ENCODE data around the gene SGF29.
A peak's percentile ranks its signal among the peaks of the same experiment; 100 is the strongest.
"Not testable (repeated sequence)": the region's sequence is repeated elsewhere in the genome, so short reads cannot be mapped to it uniquely, and the experiment has no call there.

The SGF29 gene

DNA sequence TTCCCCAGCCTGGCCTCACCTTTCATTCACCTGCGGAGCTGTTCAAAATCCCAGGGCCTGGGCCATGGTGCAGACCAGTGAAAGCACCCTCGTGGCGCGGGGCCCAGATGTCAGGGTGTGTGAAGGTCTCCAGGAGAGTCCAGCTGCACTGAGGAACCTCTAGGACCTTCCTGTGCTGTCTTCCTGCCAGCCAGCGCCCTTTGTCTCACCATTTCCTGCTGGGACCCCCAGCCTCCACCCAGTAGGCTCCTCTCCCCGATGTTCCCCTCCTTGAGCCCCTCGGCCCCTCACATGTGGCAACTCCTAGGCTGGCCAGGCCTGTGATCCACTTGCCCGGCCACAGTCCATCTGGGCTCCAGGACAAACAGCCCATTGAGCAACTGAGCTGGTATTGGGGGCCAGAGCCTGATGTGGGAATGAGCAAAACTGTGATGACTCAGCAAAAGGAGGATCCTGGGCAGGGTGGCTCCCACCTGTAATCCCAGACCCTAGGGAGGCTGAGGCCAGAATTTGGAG, 42.5 kb downstream of the SGF29 start:
- no peak for TF ChIP-seq Cebpa-rat (IDR thresholded peaks at IDR 0.05)
- Histone ChIP-seq H3K27me3 (no peaks in the 10 kb centered on the region), H3K36me3 (peaks cover 23% of the 10 kb centered on the region), H3K4me1 (peaks cover 19% of the 10 kb centered on the region), H4K20me1 (no peaks in the 10 kb centered on the region), H3K4me2 (peak overlapping the region; percentile 80; the same call in 1 of the 2 replicates), H3K27ac (no peak overlapping the region), H3K9ac (no peak overlapping the region), H3K9me3 (no peaks in the 10 kb centered on the region), H3K4me3 (no peak overlapping the region)

DNA sequence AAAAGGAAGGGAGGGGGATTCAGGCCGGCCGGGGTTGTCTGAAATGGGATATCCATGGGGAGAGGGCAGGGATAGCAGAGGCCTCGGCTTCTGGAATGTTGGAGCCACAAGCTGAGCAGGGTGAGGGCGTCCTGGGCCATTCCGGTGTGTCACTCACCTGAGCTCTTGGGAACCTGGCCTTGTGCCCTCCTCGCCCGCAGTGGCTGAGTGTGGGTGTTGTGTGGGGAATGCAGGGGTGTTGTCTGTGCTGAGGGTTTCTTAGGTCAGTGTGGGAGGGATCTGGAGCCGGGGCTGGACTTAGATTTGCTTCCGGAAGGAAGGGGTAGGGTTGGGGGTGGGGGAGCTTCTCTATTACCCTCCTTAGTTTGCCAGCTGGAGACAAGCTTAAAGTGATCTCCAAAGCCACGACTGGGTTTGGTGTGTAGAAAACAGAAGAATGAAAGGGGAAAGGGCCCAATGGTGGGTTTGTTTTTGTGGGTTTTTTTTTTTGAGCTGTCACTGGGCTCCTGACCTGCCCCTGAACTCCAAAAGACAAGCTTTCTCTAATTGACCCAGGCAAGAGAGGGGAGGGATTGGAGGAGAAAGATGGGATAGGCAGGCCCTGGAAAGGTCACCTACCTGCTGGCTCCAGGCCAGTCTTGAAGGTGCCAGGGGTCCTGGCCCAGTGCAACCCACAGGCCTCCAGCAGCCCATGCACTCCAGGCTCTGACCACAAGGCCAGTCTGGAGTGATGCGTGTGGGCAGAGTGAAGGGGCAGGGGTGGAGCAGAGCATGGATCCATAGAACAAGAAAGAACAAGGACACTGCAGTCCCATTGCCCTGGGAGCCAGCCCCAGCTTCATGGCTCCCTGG, 43.3 kb downstream of the SGF29 start, which contains the start of gene SULT1A2:
SULT1A2 (minus strand) TSS at position 211 of the 852 bp plus-strand sequence. CDS start 1,120 bp downstream, outside the sequence.
- peak within 1 kb of the TSS; percentile 52; the same call in 1 of the 2 replicates for H3K27ac ChIP-seq
- H3K4me3 ChIP-seq, result no peak within 1 kb of the TSS
- TF ChIP-seq Cebpa-rat (IDR thresholded peaks at IDR 0.05), result no peak
- peaks cover 14% of the 10 kb centered on the region for H3K36me3 ChIP-seq
- no peaks in the 10 kb centered on the region for H3K9me3 ChIP-seq
- no peaks in the 10 kb centered on the region for H3K27me3 ChIP-seq
- peaks cover 19% of the 10 kb centered on the region for H3K4me1 ChIP-seq
- peak within 1 kb of the TSS; percentile 80 for H3K4me2 ChIP-seq
- H4K20me1 ChIP-seq, result no peaks in the 10 kb centered on the region
- H3K9ac ChIP-seq, result no peak within 1 kb of the TSS

DNA sequence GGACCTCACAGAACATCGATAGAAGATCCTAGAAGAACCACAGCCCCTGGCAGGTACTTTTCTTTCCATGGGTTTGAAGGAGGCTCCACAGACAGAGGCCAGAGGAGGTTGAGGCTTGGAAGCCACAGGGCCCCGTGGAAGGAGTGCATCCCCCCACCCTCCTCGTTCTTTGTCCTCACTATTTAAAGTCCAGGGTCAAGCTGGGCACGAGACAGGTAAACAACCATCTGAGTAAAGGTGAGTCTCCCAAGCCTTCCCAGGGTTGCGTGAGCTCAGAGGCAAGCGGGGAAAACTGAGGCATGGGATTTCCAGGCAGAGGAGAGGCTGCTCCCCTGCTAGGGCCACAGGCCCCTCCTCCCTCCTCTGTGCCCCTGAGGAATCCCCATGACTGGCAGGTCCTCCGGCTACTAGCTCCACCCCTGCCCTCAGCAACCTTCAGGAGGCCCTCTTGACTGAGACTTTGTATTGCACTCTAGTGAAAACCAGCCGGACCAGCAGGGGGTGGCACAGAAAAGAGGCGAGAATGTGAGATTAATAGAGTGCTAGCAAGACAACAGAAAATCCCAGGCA, 44.1 kb downstream of the SGF29 start:
- Histone ChIP-seq H3K9ac (no peak overlapping the region), H3K4me1 (peaks cover 23% of the 10 kb centered on the region), H3K27ac (peak overlapping the region; percentile 52; the same call in 1 of the 2 replicates)

DNA sequence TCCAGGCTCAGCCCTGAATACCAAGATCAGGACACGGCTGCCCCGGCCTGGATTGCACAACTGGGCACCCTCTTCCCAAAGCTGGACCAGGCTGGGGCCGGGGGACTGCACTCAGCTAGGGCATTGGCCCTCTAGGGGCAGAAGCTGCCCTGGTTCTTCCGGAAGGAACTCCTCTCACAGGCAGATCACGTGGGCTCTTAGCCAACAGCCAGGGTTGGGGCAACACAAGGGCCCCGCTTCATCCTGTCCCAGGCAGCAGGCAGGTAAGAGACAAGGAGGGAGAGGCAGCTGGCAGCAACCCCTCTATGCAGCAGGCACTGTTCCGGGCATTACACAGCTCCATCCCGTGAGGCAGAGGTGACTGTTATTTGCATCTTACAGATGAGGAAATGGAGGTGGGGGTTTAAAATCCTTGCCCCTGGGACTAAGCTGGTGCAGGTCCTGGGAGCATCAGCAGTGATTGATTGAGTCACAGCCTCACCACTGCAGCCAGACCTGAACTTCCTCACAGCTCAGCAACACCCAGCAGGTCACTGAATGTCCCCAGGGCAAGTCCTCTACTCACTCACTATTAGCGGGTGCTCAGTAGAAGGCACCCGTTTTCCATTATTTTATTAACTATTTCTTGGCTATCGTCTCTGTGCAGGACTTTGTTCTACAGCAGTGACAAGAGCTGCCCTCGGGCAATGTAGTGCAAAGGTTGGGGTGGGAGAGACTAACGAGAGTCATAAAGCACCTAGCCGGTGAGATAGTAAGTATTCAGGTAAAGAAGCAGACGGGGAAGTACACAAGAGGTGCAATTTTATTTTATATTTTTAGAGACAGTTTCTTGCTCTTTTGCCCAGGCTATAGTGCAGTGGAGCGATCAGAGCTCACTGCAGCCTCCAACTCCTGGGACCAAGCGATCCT, 45.9 kb downstream of the SGF29 start:
- H3K36me3 ChIP-seq, H3K27me3 ChIP-seq, H3K9ac ChIP-seq, H3K27ac ChIP-seq, H3K4me2 ChIP-seq, H4K20me1 ChIP-seq, H3K9me3 ChIP-seq, H3K4me3 ChIP-seq: not testable (repeated sequence)
- H3K4me1 ChIP-seq, result peaks cover 35% of the 10 kb centered on the region

More for the DNA sequence above, 44.1 kb downstream of the SGF29 start:
- no peaks in the 10 kb centered on the region for H3K27me3 ChIP-seq
- peaks cover 7% of the 10 kb centered on the region for H3K36me3 ChIP-seq
- no peak overlapping the region for H3K4me3 ChIP-seq
- H3K4me2 ChIP-seq, result peak overlapping the region; percentile 80
- H4K20me1 ChIP-seq, result no peaks in the 10 kb centered on the region
- no peaks in the 10 kb centered on the region for H3K9me3 ChIP-seq
- TF ChIP-seq Cebpa-rat (IDR thresholded peaks at IDR 0.05), result no peak

DNA sequence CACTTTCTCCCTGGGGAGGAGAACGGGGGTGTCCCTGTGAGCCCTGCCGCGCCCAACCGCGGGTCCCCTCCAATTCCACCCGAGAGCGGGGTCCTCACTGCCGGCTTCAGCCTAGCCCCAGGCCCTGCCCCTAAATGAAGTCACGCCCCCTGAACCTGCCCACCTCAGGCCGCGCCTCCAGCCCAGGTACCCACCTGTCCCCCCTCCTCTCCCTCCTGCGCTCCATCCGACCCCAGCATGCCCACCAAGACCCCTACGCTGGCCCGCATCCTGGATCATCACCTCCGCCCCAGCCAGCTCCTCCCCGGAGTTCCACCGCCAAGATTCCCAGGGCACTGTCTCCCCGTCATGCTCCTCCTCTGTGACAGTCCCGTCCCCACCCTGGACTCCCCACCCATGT, 47.2 kb downstream of the SGF29 start:
- H3K9ac ChIP-seq, H3K9me3 ChIP-seq: not testable (repeated sequence)

DNA sequence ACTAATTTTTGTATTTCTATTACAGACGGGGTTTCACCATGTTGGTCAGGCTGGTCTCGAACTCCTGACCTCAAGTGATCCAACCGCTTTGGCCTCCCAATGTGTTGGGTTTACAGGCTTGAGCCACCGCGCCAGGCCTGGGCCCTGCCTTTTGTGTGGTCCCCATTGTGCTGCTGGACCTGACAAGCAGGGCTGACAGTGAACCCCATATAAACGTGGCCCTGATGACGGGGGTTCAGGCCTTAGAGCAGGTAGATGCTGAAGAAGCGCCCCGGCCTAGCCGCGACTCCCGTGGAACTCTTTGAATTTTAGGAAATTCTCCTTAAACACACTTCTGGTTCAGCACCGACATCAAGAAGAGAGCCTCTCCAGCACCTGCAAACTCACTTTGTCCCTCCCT, 47.9 kb downstream of the SGF29 start:
- H3K4me2 ChIP-seq, H3K9ac ChIP-seq, H3K9me3 ChIP-seq, H3K27ac ChIP-seq, H3K4me3 ChIP-seq, H4K20me1 ChIP-seq, H3K27me3 ChIP-seq: not testable (repeated sequence)
- Histone ChIP-seq H3K36me3 (peaks cover 13% of the 10 kb centered on the region; the same call in 1 of the 2 replicates), H3K4me1 (peaks cover 33% of the 10 kb centered on the region)

More for the DNA sequence above, 47.2 kb downstream of the SGF29 start:
- H3K36me3 ChIP-seq, H3K4me2 ChIP-seq, H3K4me3 ChIP-seq, H4K20me1 ChIP-seq, H3K27ac ChIP-seq, H3K27me3 ChIP-seq: not testable (repeated sequence)
- H3K4me1 ChIP-seq, result peaks cover 35% of the 10 kb centered on the region

DNA sequence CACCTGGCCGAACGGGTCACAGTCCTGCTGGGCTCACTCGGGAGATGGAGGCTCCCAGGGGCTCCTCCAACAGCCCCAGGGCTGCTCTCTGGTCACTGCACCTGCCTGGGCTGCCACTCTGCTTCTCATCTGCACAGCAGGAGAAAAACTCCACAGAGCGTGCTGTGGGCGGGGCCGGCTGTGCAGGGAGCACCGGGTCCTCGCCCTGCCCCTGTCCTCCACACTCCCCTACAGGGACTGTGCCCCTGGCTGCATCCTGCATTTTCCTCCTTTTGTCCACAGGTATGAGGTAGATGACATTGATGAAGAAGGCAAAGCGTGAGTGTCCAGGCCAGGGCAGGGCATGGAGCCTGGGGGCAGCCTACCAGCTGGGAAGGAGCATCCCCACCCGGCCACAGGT, 48.3 kb downstream of the SGF29 start:
- not testable (repeated sequence) for H3K9me3 ChIP-seq, H3K27me3 ChIP-seq, H3K4me2 ChIP-seq, H3K9ac ChIP-seq, H3K4me3 ChIP-seq, H3K27ac ChIP-seq, H4K20me1 ChIP-seq
- peaks cover 17% of the 10 kb centered on the region; the same call in 1 of the 2 replicates for H3K36me3 ChIP-seq
- H3K4me1 ChIP-seq, result peaks cover 28% of the 10 kb centered on the region

DNA sequence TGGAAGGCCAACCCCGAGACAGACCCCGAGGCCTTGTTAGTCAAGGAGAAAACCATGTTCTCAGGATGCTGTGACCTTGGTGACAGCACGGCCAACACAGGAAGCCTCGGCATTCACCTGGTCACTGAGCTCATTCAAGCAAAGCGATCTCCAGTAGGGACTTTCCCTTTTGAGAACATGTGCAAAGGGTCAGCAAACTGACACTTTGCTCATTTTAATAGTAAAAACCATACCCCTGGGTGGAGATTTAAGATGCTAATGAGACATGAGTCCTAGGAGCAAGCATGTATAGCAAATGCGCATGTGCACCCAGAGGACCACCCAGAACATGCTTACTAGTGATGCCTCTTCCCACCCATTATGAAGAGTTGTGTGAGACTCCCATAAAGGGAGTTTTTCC, 48.8 kb downstream of the SGF29 start:
- Histone ChIP-seq H3K27me3 (no peaks in the 10 kb centered on the region), H3K4me2 (no peak overlapping the region), H3K9me3 (no peaks in the 10 kb centered on the region), H3K4me3 (no peak overlapping the region), H3K9ac (no peak overlapping the region), H4K20me1 (no peaks in the 10 kb centered on the region), H3K36me3 (peaks cover 17% of the 10 kb centered on the region; the same call in 1 of the 2 replicates), H3K4me1 (peaks cover 24% of the 10 kb centered on the region), H3K27ac (no peak overlapping the region)
- no peak for TF ChIP-seq Cebpa-rat (IDR thresholded peaks at IDR 0.05)

DNA sequence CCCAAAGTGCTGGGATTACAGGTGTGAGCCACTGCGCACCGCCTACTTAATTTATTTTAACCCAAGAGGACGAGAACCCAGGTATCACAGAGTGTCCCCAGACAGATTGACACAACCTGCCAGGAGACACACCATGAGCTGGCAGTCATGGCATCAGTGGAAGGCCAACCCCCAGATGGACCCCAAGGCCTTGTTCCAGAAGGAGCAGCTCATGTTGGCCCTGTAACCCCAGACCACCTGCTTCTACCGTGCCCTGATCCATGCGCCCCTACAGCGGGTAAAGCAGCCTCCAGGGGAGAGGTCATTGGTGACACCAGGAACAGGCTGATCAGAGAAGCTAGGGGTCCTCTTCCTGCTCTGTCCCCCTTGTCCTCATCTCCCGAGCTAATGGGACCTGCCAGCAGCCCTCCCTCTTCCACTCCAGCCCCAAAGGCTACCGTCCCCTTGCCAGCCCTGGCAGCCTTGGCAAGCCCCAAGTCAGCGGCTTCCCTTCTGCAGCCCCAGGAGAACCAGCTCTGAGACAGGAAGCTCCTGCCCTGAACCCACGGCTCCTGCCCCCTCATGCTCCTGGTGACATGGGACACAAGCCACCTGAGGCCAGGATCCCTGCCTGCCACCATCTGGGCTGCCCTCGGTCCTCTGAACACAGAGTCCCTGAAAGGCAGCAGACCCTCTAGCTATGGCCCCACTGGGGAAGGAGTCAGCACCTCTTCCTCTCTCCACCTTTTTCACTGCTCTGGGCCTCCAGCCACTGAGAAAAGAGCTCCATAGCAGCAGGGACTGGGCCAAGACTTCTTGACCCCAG, 49.9 kb downstream of the SGF29 start:
- TF ChIP-seq Cebpa-rat (IDR thresholded peaks at IDR 0.05), result no peak
- peaks cover 15% of the 10 kb centered on the region for H3K4me1 ChIP-seq
- H3K9ac ChIP-seq, result no peak overlapping the region
- no peaks in the 10 kb centered on the region for H3K27me3 ChIP-seq
- H4K20me1 ChIP-seq, result no peaks in the 10 kb centered on the region
- peak overlapping the region; percentile 23 for H3K4me2 ChIP-seq
- no peak overlapping the region for H3K4me3 ChIP-seq
- peak overlapping the region; percentile 26; the same call in 1 of the 2 replicates for H3K27ac ChIP-seq
- H3K9me3 ChIP-seq, result no peaks in the 10 kb centered on the region
- H3K36me3 ChIP-seq, result peaks cover 27% of the 10 kb centered on the region; the same call in 1 of the 2 replicates

All from BLaER1 (cell line).